Caco-2 (cell line): Measurements from ENCODE around the gene POLR2C. TPM values are rescaled to one million over a fixed set of nuclear protein-coding genes. Genes with fewer than 3 reads are reported as not detected.
A peak's percentile ranks its signal among the peaks of the same experiment; 100 is the strongest.

Experiments
- BruUV-seq: library from RNA; stranded (reverse); fragments of 400-500 nt; replicated peaks from 2 replicates; lab custom pipeline; 2021; lab: Mats Ljungman, UMichigan
- CTCF ChIA-PET: fragments of 300-600 bp; sonication (Branson Sonifier 250); formaldehyde crosslinking; loops from one replicate; lab custom pipeline; 2022; ENCODE audit warnings: antibody characterized with exemption; lab: Charles Lee
- POLR2A ChIA-PET: fragments of 300-600 bp; sonication (Branson Sonifier 250); formaldehyde crosslinking; loops from one replicate; lab custom pipeline; 2022; ENCODE audit warnings: antibody characterized with exemption; lab: Charles Lee
- DNase-seq, 2 experiments: peaks; one replicate each; pipeline versions ENCODE4 v3.0.0 to v3.0.0-alpha.2; 2020 to 2022
- H3K27me3 ChIP-seq: replicated peaks from 2 replicates; pipeline ENCODE4 v1.6.0; 2011; ENCODE audit warnings: low read length; ENCODE audit not compliant: control insufficient read depth, insufficient read depth
- H3K36me3 ChIP-seq: 2 replicates; pipeline ENCODE4 v1.5.1; 2011; ENCODE audit warnings: low read length; ENCODE audit not compliant: control insufficient read depth, insufficient read depth
- H3K4me1 ChIP-seq: fragments of 250-450 bp; sonication (Bioruptor Pico); 2 replicates; pipeline ENCODE4 v1.5.1; 2020; ENCODE audit warnings: mild to moderate bottlenecking
- H3K4me3 ChIP-seq: 2 replicates; pipeline ENCODE4 v1.5.1; 2011; ENCODE audit warnings: low read depth, mild to moderate bottlenecking, control low read depth, low read length
- H3K9me3 ChIP-seq: fragments of 250-450 bp; sonication (Bioruptor Pico); 2 replicates; pipeline ENCODE4 v1.5.1; 2020; ENCODE audit warnings: mild to moderate bottlenecking, moderate library complexity
- H3K27ac Mint-ChIP-seq: one replicate; pipeline ENCODE4 v1.8.0; 2022; ENCODE audit warnings: mixed read lengths; ENCODE audit not compliant: unreplicated experiment
- H3K27me3 Mint-ChIP-seq: one replicate; pipeline ENCODE4 v1.8.0; 2022; ENCODE audit warnings: mixed read lengths; ENCODE audit not compliant: insufficient read depth, unreplicated experiment
- H3K36me3 Mint-ChIP-seq: one replicate; pipeline ENCODE4 v1.8.0; 2022; ENCODE audit warnings: mild to moderate bottlenecking, mixed read lengths; ENCODE audit not compliant: insufficient read depth, unreplicated experiment
- H3K4me1 Mint-ChIP-seq: one replicate; pipeline ENCODE4 v1.8.0; 2022; ENCODE audit warnings: low read depth, mixed read lengths; ENCODE audit not compliant: unreplicated experiment
- H3K4me3 Mint-ChIP-seq: one replicate; pipeline ENCODE4 v1.8.0; 2022; ENCODE audit warnings: mild to moderate bottlenecking, moderate library complexity, mixed read lengths; ENCODE audit not compliant: unreplicated experiment
- H3K9me3 Mint-ChIP-seq: one replicate; pipeline ENCODE4 v1.8.0; 2022; ENCODE audit warnings: mixed read lengths; ENCODE audit not compliant: unreplicated experiment
- CTCF ChIP-seq, 2 experiments: fragments of 200-600 bp in 1 of 2; IDR thresholded peaks; 1 replicate in 1 of 2; 2 replicates in 1 of 2; pipeline versions ENCODE4 v1.5.1 to v1.8.0; 2011 to 2022; ENCODE audit warnings: antibody characterized with exemption in 1 of 2, control low read depth in 1 of 2, inconsistent platforms in 1 of 2, low read depth in 1 of 2, low read length in 1 of 2, mild to moderate bottlenecking in 1 of 2, moderate library complexity in 1 of 2; ENCODE audit not compliant: insufficient read depth in 1 of 2, severe bottlenecking in 1 of 2, unreplicated experiment in 1 of 2
- intact Hi-C: fragments of 100-400 bp; cut with micrococcal nuclease; formaldehyde crosslinking; loops from one replicate; pipeline ENCODE4 v1.10.0; 2022; ENCODE audit not compliant: unreplicated experiment
- total RNA-seq: library from RNA; stranded (reverse); gene quantifications from 2 replicates; pipeline ENCODE4 v1.2.3, GENCODE V29; 2022

POLR2C gene
- total RNA-seq, 1 experiment from 2014 or later = 100 TPM

- no peaks in the 10 kb centered on the region for H3K9me3 Mint-ChIP-seq
- ChIA-PET CTCF (interaction anchor here (0.7 to 2.8 kb wide), 3 partner anchors 10 to 32 kb away, joined by 3 to 17 read pairs (median 5); no protein-coding TSS in a partner anchor), POLR2A (interaction anchor here (1.2 to 1.6 kb wide), 2 partner anchors 25 to 41 kb away, joined by 3 to 5 read pairs; partner anchors contain the start of gene POLR2C)
- BruUV-seq = no TSS peak
- TF ChIP-seq CTCF (IDR thresholded peaks at IDR 0.05; ENCODE audit: insufficient read depth in 1 of 2, low read depth in 1 of 2, low read length in 1 of 2, severe bottlenecking in 1 of 2, unreplicated experiment in 1 of 2) = no peak
- Histone ChIP-seq H3K9me3 (no peaks in the 10 kb centered on the region), H3K4me3 (peak overlapping the region; percentile 67), H3K27me3 (no peaks in the 10 kb centered on the region), H3K4me1 (peaks cover 26% of the 10 kb centered on the region), H3K36me3 (no peaks in the 10 kb centered on the region)
- intact Hi-C loops = no loop called here
- peak in 1 of 2 experiments; percentile 29 for DNase-seq
- peak overlapping the region; percentile 52 for H3K27ac Mint-ChIP-seq
- H3K27me3 Mint-ChIP-seq = no peaks in the 10 kb centered on the region
- H3K4me1 Mint-ChIP-seq = peaks cover 27% of the 10 kb centered on the region
- H3K36me3 Mint-ChIP-seq = peaks cover 6% of the 10 kb centered on the region
- H3K4me3 Mint-ChIP-seq = peak overlapping the region; percentile 95
These were observed 24.7 kb downstream of the POLR2C start for GRCh38 chr16:57486858-57487834.

DNA sequence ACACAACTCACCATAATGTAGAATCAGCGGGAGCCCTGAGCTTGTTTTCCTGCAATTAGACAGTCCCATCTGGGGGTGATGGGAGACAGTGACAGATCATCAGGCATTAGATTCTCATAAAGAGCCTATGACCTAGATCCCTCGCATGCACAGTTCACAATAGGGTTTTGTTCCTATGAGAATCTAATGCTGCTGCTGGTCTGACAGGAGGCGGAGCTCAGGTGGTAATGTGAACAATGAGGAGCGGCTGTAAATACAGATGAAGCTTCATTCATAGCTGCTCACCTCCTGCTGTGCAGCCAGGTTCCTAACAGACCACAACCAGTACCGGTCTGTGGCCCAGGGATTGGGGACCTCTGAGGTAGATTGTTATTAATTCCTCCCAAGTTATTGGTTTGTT lies 26.8 kb downstream of the POLR2C start:
- Mint-ChIP-seq H3K27me3 (no peaks in the 10 kb centered on the region), H3K36me3 (peaks cover 6% of the 10 kb centered on the region), H3K4me1 (peaks cover 27% of the 10 kb centered on the region), H3K4me3 (no peak overlapping the region), H3K27ac (no peak overlapping the region), H3K9me3 (no peaks in the 10 kb centered on the region)
- Histone ChIP-seq H3K27me3 (no peaks in the 10 kb centered on the region), H3K36me3 (no peaks in the 10 kb centered on the region), H3K4me3 (no peak overlapping the region), H3K9me3 (no peaks in the 10 kb centered on the region), H3K4me1 (peaks cover 19% of the 10 kb centered on the region)
- CTCF ChIA-PET = no interaction called here
- intact Hi-C loops = no loop called here
- peak in 1 of 2 experiments; percentile 27 for DNase-seq
- POLR2A ChIA-PET = no interaction called here
- BruUV-seq = no TSS peak
- TF ChIP-seq CTCF (IDR thresholded peaks at IDR 0.05; ENCODE audit: insufficient read depth in 1 of 2, low read depth in 1 of 2, low read length in 1 of 2, severe bottlenecking in 1 of 2, unreplicated experiment in 1 of 2) = no peak

DNA sequence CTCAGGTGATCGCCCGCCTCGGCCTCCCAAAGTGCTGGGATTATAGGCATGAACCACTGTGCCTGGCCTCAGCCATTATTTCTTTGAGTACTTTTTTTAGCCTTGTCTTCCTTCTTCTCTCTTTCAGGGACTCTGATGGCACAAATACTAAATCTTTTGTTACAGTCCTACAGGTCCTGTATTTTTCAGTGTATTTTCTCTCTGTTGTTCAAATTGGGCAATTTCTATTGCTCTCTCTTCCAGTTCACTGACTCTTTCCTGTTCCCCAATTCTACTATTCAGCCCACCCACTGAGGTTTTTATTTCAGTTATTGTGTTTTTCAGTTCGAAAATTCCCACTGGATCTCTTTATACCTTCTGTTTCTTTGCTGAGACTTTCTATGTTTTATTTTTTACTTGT lies 31.3 kb downstream of the POLR2C start:
- CTCF ChIA-PET = interaction anchor here (0.5 kb wide), 1 partner anchor 191 kb away, joined by 5 read pairs; no protein-coding TSS in a partner anchor
- no peaks in the 10 kb centered on the region for H3K27me3 Mint-ChIP-seq

More for the DNA sequence above, 31.3 kb downstream of the POLR2C start:
- no TSS peak for BruUV-seq
- H3K36me3 ChIP-seq = no peaks in the 10 kb centered on the region
- H3K36me3 Mint-ChIP-seq = no peaks in the 10 kb centered on the region
- no peaks in the 10 kb centered on the region for H3K27me3 ChIP-seq
- intact Hi-C loops = no loop called here
- no peak overlapping the region for H3K4me3 Mint-ChIP-seq
- no peaks in the 10 kb centered on the region for H3K4me1 Mint-ChIP-seq
- no peaks in the 10 kb centered on the region for H3K9me3 Mint-ChIP-seq
- DNase-seq = no peak
- no peak for TF ChIP-seq CTCF (IDR thresholded peaks at IDR 0.05; ENCODE audit: insufficient read depth in 1 of 2, low read depth in 1 of 2, low read length in 1 of 2, severe bottlenecking in 1 of 2, unreplicated experiment in 1 of 2)
- no peak overlapping the region for H3K27ac Mint-ChIP-seq
- POLR2A ChIA-PET = no interaction called here
- no peaks in the 10 kb centered on the region for H3K9me3 ChIP-seq
- H3K4me1 ChIP-seq = no peaks in the 10 kb centered on the region
- no peak overlapping the region for H3K4me3 ChIP-seq
